Parathyroid adenoma (tissue), 2 donors: ENCODE measurements around the gene EVI5L.
"Not testable (repeated sequence)": the region's sequence is repeated elsewhere in the genome, so short reads cannot be mapped to it uniquely, and the experiment has no call there.

Experiments used
- H2AFZ ChIP-seq: fragments of 300-600 bp; sonication (generic); one replicate; pipeline ENCODE4 v1.7.0; 2017; ENCODE audit warnings: antibody characterized with exemption, mild to moderate bottlenecking
- H3K27ac ChIP-seq: fragments of 300-600 bp; sonication (generic); one replicate; pipeline ENCODE4 v1.7.0; 2017
- H3K27me3 ChIP-seq: fragments of 300-600 bp; sonication (generic); one replicate; pipeline ENCODE4 v1.7.0; 2017; ENCODE audit warnings: low read length; ENCODE audit not compliant: control insufficient read depth, insufficient read depth
- H3K36me3 ChIP-seq: fragments of 300-600 bp; sonication (generic); one replicate; pipeline ENCODE4 v1.7.0; 2017; ENCODE audit warnings: low read length; ENCODE audit not compliant: control insufficient read depth, insufficient read depth
- H3K4me1 ChIP-seq: fragments of 300-600 bp; sonication (generic); one replicate; pipeline ENCODE4 v1.7.0; 2017; ENCODE audit warnings: control low read depth
- H3K4me2 ChIP-seq: fragments of 300-600 bp; sonication (generic); one replicate; pipeline ENCODE4 v1.7.0; 2017; ENCODE audit warnings: low read length
- H3K4me3 ChIP-seq: fragments of 300-600 bp; sonication (generic); one replicate; pipeline ENCODE4 v1.7.0; 2017; ENCODE audit warnings: low read depth, low read length
- H3K79me2 ChIP-seq: fragments of 300-600 bp; sonication (generic); one replicate; pipeline ENCODE4 v1.7.0; 2017; ENCODE audit warnings: control low read depth
- H3K9ac ChIP-seq: fragments of 300-600 bp; sonication (generic); one replicate; pipeline ENCODE4 v1.7.0; 2017; ENCODE audit warnings: mild to moderate bottlenecking
- H3K9me3 ChIP-seq: fragments of 300-600 bp; sonication (generic); one replicate; pipeline ENCODE4 v1.7.0; 2017; ENCODE audit warnings: low read length; ENCODE audit not compliant: control insufficient read depth
- TF ChIP-seq, protein P1 (sequence below): fragments of 300-600 bp; sonication (generic); IDR thresholded peaks from one replicate; pipeline ENCODE4 v1.7.0; 2017; ENCODE audit warnings: antibody characterized with exemption, mild to moderate bottlenecking
- donor health status: primary hyperparathyroidism.

Gene EVI5L

DNA sequence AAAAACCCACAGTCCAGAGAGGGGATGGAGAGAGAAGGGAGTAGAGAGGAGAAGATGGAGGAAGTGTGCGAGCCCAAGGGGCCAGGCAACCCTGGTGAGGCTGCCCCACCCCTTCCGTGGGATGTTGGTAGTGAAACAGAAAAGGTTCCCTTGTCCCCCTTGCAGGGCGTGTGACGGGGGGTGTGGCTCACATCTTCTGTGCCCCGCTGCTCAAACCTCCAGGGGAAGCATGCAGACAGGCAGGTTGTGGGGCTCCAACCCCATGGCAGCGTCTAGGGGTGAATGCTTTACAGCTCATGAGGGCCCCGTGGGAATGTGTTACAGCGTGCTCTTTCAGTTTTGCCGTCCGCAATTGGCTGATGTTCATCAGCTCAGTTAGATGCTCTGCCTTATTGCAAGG, 14.7 kb upstream of the EVI5L start:
- no peaks in the 10 kb centered on the region for H3K4me1 ChIP-seq
- H3K4me2 ChIP-seq: no peak overlapping the region
- no peak overlapping the region for H3K27ac ChIP-seq
- no peaks in the 10 kb centered on the region for H3K79me2 ChIP-seq
- H2AFZ ChIP-seq: no peak overlapping the region
- TF ChIP-seq, protein P1, sequence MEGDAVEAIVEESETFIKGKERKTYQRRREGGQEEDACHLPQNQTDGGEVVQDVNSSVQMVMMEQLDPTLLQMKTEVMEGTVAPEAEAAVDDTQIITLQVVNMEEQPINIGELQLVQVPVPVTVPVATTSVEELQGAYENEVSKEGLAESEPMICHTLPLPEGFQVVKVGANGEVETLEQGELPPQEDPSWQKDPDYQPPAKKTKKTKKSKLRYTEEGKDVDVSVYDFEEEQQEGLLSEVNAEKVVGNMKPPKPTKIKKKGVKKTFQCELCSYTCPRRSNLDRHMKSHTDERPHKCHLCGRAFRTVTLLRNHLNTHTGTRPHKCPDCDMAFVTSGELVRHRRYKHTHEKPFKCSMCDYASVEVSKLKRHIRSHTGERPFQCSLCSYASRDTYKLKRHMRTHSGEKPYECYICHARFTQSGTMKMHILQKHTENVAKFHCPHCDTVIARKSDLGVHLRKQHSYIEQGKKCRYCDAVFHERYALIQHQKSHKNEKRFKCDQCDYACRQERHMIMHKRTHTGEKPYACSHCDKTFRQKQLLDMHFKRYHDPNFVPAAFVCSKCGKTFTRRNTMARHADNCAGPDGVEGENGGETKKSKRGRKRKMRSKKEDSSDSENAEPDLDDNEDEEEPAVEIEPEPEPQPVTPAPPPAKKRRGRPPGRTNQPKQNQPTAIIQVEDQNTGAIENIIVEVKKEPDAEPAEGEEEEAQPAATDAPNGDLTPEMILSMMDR: no peak
- H3K36me3 ChIP-seq: no peaks in the 10 kb centered on the region
- no peaks in the 10 kb centered on the region for H3K9me3 ChIP-seq
- no peak overlapping the region for H3K9ac ChIP-seq
- H3K27me3 ChIP-seq: no peaks in the 10 kb centered on the region
- H3K4me3 ChIP-seq: no peak overlapping the region

DNA sequence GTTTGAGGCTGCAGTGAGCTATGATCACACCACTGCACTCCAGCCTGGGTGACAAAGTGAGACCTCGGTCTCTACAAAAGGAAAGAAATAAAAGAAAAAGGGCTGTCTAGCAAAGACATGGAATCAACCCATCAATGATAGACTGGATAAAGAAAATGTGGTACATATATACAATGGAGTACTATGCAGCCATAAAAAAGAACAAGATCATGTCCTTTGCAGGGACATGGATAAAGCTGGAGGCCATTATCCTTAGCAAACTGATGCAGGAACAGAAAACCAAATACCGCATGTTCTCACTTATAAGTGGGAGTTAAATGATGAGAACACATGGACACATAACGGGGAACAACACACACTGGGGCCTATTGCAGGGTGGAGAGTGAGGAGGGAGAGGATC, 14.0 kb upstream of the EVI5L start:
- not testable (repeated sequence) for H3K36me3 ChIP-seq, H3K9ac ChIP-seq, H3K79me2 ChIP-seq, H3K27me3 ChIP-seq, H3K4me1 ChIP-seq, H3K4me3 ChIP-seq, H3K27ac ChIP-seq, H2AFZ ChIP-seq, H3K9me3 ChIP-seq, H3K4me2 ChIP-seq

DNA sequence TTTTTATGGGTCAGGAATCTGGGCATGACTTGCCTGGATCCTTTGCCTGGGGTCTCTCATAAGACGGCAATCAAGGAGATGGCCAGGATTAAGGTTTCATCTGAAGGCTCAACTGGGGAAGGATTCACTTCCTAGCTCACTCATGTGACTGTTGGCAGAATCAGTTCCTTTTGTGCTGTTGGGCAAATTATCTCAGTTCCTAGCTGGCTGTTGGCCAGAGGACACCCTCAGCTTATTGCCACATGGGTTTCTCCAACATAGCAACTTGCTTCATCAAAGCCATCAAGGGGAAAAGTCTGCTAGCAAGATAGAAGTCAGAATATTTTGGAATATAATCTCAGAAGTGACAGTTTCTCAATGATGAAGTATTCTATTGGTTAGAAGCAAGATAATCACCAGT, 12.2 kb upstream of the EVI5L start:
- no peaks in the 10 kb centered on the region for H3K4me1 ChIP-seq
- no peak overlapping the region for H3K4me2 ChIP-seq
- H3K36me3 ChIP-seq: no peaks in the 10 kb centered on the region
- TF ChIP-seq, protein P1: no peak
- H3K4me3 ChIP-seq: no peak overlapping the region
- no peaks in the 10 kb centered on the region for H3K9me3 ChIP-seq
- no peaks in the 10 kb centered on the region for H3K27me3 ChIP-seq
- H3K9ac ChIP-seq: no peak overlapping the region
- H3K27ac ChIP-seq: no peak overlapping the region
- no peak overlapping the region for H2AFZ ChIP-seq
- no peaks in the 10 kb centered on the region for H3K79me2 ChIP-seq

DNA sequence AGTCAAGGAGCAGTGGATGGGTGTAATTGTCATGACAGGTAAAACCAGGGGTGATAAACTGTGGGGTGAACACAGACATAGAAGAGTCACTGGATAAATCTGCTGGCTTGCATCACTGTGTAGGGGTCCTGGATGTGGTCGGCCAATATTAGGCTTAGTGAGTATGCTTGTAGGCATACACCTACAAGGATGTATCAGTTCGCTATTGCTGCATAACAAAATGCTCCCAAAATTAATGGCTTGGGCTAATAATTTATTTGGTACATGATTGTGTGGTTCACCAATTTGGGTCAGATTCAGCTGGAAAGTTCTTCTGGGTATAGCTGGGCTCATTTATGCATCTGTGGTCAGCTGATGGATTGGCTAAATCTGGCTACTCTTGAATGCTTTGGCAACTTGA, 11.2 kb upstream of the EVI5L start:
- Histone ChIP-seq H3K79me2 (no peaks in the 10 kb centered on the region), H3K27me3 (no peaks in the 10 kb centered on the region), H3K9ac (no peak overlapping the region), H3K9me3 (no peaks in the 10 kb centered on the region), H2AFZ (no peak overlapping the region), H3K27ac (no peak overlapping the region), H3K4me2 (no peak overlapping the region), H3K4me3 (no peak overlapping the region), H3K36me3 (no peaks in the 10 kb centered on the region), H3K4me1 (no peaks in the 10 kb centered on the region)
- TF ChIP-seq, protein P1: no peak

DNA sequence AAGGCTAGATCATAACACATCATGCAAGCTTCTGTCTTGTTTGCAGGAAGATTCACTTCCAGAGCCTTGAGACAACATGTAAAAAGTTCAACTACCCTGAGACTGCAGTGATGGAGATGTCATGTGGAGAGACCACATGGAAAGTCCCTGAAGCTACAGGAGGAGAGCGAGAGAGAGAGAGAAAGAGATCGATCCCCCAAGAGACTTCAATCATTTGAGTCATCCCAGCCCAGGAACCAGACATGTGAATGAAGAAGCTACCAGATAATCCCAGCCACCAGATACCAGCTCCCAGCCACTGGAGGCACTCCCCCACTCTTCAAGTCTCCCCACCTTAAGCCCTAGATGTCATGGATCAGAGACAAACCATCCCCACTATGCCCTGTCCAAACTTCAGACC, 10.7 kb upstream of the EVI5L start:
- no peaks in the 10 kb centered on the region for H3K9me3 ChIP-seq
- H3K36me3 ChIP-seq: no peaks in the 10 kb centered on the region
- no peak overlapping the region for H3K9ac ChIP-seq
- no peak overlapping the region for H3K4me2 ChIP-seq
- no peak overlapping the region for H3K27ac ChIP-seq
- no peaks in the 10 kb centered on the region for H3K79me2 ChIP-seq
- no peaks in the 10 kb centered on the region for H3K4me1 ChIP-seq
- no peak overlapping the region for H2AFZ ChIP-seq
- TF ChIP-seq, protein P1: no peak
- H3K4me3 ChIP-seq: no peak overlapping the region
- no peaks in the 10 kb centered on the region for H3K27me3 ChIP-seq
